ENCODE results near the gene MCC.

MCC gene

GRCh38 chr5:113003763-113004162 lies 484.5 kb downstream of the MCC start:
- TF ChIP-seq ZFX (IDR thresholded peaks at IDR 0.05; ENCODE audit: borderline replicate concordance) (no peak), CTCF (IDR thresholded peaks at IDR 0.05) (no peak)
- no peak overlapping the region for H3K27ac ChIP-seq

- H3K27ac ChIP-seq = no peak overlapping the region
- TF ChIP-seq CTCF (IDR thresholded peaks at IDR 0.05) (no peak), ZFX (IDR thresholded peaks at IDR 0.05; ENCODE audit: borderline replicate concordance) (no peak)
Measured at GRCh38 chr5:113002423-113002822, 485.8 kb downstream of the MCC start.

- H3K27ac ChIP-seq = no peak overlapping the region
- TF ChIP-seq CTCF (IDR thresholded peaks at IDR 0.05) = no peak
- TF ChIP-seq ZFX (IDR thresholded peaks at IDR 0.05; ENCODE audit: borderline replicate concordance) = no peak
Measured at GRCh38 chr5:113000466-113000865, 487.8 kb downstream of the MCC start.

GRCh38 chr5:112998296-112998695 lies 490.0 kb downstream of the MCC start:
- H3K27ac ChIP-seq = no peak overlapping the region
- TF ChIP-seq ZFX (IDR thresholded peaks at IDR 0.05; ENCODE audit: borderline replicate concordance) (no peak), CTCF (IDR thresholded peaks at IDR 0.05) (no peak)

GRCh38 chr5:112996830-112997374 lies 491.4 kb downstream of the MCC start:
- no peak overlapping the region for H3K27ac ChIP-seq
- TF ChIP-seq CTCF (IDR thresholded peaks at IDR 0.05) = no peak
- TF ChIP-seq ZFX (IDR thresholded peaks at IDR 0.05; ENCODE audit: borderline replicate concordance) = no peak

GRCh38 chr5:112995764-112996618 lies 492.3 kb downstream of the MCC start:
- TF ChIP-seq CTCF (IDR thresholded peaks at IDR 0.05) (peak; percentile 90), ZFX (IDR thresholded peaks at IDR 0.05; ENCODE audit: borderline replicate concordance) (no peak)
- no peak overlapping the region for H3K27ac ChIP-seq

- no peak overlapping the region for H3K27ac ChIP-seq
- TF ChIP-seq CTCF (IDR thresholded peaks at IDR 0.05) = no peak
- TF ChIP-seq ZFX (IDR thresholded peaks at IDR 0.05; ENCODE audit: borderline replicate concordance) = no peak
Measured at GRCh38 chr5:112986224-112986623, 502.0 kb downstream of the MCC start.
